ENCODE measurements around the gene FBXO38.

DNA sequence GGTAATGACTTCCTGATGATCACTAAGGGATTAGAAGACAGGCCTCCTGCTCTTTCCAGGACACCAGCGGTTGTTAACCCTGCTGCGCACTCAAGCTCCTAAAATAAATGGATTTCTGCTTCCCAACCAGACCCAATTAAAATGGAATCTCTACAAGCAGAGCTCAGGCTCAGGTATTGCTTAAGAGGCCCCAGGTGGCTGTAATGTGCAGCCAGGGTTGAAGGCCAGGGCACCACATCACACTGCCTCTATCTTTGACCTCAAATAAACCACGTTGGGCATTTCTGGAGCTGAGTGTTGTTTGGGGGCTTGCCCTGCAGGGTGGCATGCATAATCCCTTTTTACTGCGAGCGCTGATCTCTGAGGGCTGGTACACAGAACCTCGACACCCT, 108.0 kb downstream of the FBXO38 start:
- TF ChIP-seq CTCF (conservative IDR thresholded peaks at IDR 0.05; ENCODE audit: low read depth, low read length): no peak
- no peak for TF ChIP-seq CEBPB (IDR thresholded peaks at IDR 0.05; ENCODE audit: low read depth, low read length)
- TF ChIP-seq POLR2A (IDR thresholded peaks at IDR 0.05; ENCODE audit: low read depth, low read length): no peak
- TF ChIP-seq RFX5 (IDR thresholded peaks at IDR 0.05; ENCODE audit: low read depth, low read length): no peak
- TF ChIP-seq NFE2L2 (IDR thresholded peaks at IDR 0.05; ENCODE audit: low read depth, low read length): no peak
- TF ChIP-seq MXI1 (IDR thresholded peaks at IDR 0.05; ENCODE audit: borderline replicate concordance, low read depth, low read length): no peak
- no peak for TF ChIP-seq RCOR1 (IDR thresholded peaks at IDR 0.05; ENCODE audit: insufficient replicate concordance, low read length)
- TF ChIP-seq SMC3 (IDR thresholded peaks at IDR 0.05; ENCODE audit: low read depth, low read length): no peak
- no peak for TF ChIP-seq RAD21 (IDR thresholded peaks at IDR 0.05; ENCODE audit: low read length)
- no peak for TF ChIP-seq CHD1 (IDR thresholded peaks at IDR 0.05; ENCODE audit: low read depth, low read length)
- TF ChIP-seq, protein P1, sequence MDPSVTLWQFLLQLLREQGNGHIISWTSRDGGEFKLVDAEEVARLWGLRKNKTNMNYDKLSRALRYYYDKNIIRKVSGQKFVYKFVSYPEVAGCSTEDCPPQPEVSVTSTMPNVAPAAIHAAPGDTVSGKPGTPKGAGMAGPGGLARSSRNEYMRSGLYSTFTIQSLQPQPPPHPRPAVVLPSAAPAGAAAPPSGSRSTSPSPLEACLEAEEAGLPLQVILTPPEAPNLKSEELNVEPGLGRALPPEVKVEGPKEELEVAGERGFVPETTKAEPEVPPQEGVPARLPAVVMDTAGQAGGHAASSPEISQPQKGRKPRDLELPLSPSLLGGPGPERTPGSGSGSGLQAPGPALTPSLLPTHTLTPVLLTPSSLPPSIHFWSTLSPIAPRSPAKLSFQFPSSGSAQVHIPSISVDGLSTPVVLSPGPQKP (IDR thresholded peaks at IDR 0.05; ENCODE audit: borderline replicate concordance, low read depth, low read length): no peak

Measured in IMR-90 (cell line).